HUES48 (cell line): ENCODE data around the gene SLC22A31.

Experiments used
- H3K27ac ChIP-seq: one replicate; pipeline ENCODE4 v1.7.0; 2013; ENCODE audit warnings: low read depth, low read length, inconsistent platforms
- H3K27me3 ChIP-seq: 2 replicates; pipeline ENCODE4 v1.6.1; 2013; ENCODE audit warnings: mild to moderate bottlenecking, low read length; ENCODE audit not compliant: control insufficient read depth, insufficient read depth
- H3K36me3 ChIP-seq: 2 replicates; pipeline ENCODE4 v1.6.1; 2013; ENCODE audit warnings: low read length; ENCODE audit not compliant: control insufficient read depth, insufficient read depth
- H3K4me1 ChIP-seq: 2 replicates; pipeline ENCODE4 v1.6.1; 2013; ENCODE audit warnings: mild to moderate bottlenecking, low read length; ENCODE audit not compliant: control insufficient read depth, insufficient read depth
- H3K4me3 ChIP-seq: 2 replicates; pipeline ENCODE4 v1.5.1; 2013; ENCODE audit warnings: mild to moderate bottlenecking, low read depth, low read length
- H3K9ac ChIP-seq: 2 replicates; pipeline ENCODE4 v1.6.1; 2013; ENCODE audit warnings: mild to moderate bottlenecking, low read depth, low read length, moderate library complexity
- H3K9me3 ChIP-seq: 2 replicates; pipeline ENCODE4 v1.6.1; 2013; ENCODE audit warnings: low read length; ENCODE audit not compliant: control insufficient read depth, insufficient read depth

The SLC22A31 gene

GRCh38 chr16:89184677-89184932 lies 15.7 kb downstream of the SLC22A31 start:
- Histone ChIP-seq H3K27ac (no peak overlapping the region), H3K27me3 (no peaks in the 10 kb centered on the region), H3K4me1 (no peaks in the 10 kb centered on the region), H3K36me3 (no peaks in the 10 kb centered on the region), H3K9ac (no peak overlapping the region), H3K4me3 (no peak overlapping the region), H3K9me3 (no peaks in the 10 kb centered on the region)

GRCh38 chr16:89183975-89184676 lies 16.2 kb downstream of the SLC22A31 start:
- H3K36me3 ChIP-seq, result no peaks in the 10 kb centered on the region
- no peaks in the 10 kb centered on the region for H3K27me3 ChIP-seq
- H3K4me1 ChIP-seq, result no peaks in the 10 kb centered on the region
- no peak overlapping the region for H3K27ac ChIP-seq
- H3K9ac ChIP-seq, result no peak overlapping the region
- no peaks in the 10 kb centered on the region for H3K9me3 ChIP-seq
- no peak overlapping the region for H3K4me3 ChIP-seq

GRCh38 chr16:89183463-89183862 lies 16.9 kb downstream of the SLC22A31 start:
- no peaks in the 10 kb centered on the region for H3K9me3 ChIP-seq
- no peak overlapping the region for H3K27ac ChIP-seq
- no peaks in the 10 kb centered on the region for H3K4me1 ChIP-seq
- H3K27me3 ChIP-seq, result no peaks in the 10 kb centered on the region
- no peak overlapping the region for H3K9ac ChIP-seq
- H3K36me3 ChIP-seq, result no peaks in the 10 kb centered on the region
- H3K4me3 ChIP-seq, result no peak overlapping the region

- Histone ChIP-seq H3K4me3 (no peak overlapping the region), H3K9ac (no peak overlapping the region), H3K36me3 (no peaks in the 10 kb centered on the region), H3K27ac (no peak overlapping the region), H3K9me3 (no peaks in the 10 kb centered on the region), H3K4me1 (no peaks in the 10 kb centered on the region), H3K27me3 (no peaks in the 10 kb centered on the region)
These were observed 20.6 kb downstream of the SLC22A31 start for GRCh38 chr16:89179656-89180315.

- Histone ChIP-seq H3K4me1 (no peaks in the 10 kb centered on the region), H3K27ac (no peak overlapping the region), H3K9ac (no peak overlapping the region), H3K36me3 (no peaks in the 10 kb centered on the region), H3K4me3 (no peak overlapping the region), H3K9me3 (no peaks in the 10 kb centered on the region), H3K27me3 (no peaks in the 10 kb centered on the region)
These were observed 21.2 kb downstream of the SLC22A31 start for GRCh38 chr16:89179148-89179484.

GRCh38 chr16:89178453-89179147 lies 21.7 kb downstream of the SLC22A31 start:
- H3K9ac ChIP-seq, result no peak overlapping the region
- H3K27me3 ChIP-seq, result no peaks in the 10 kb centered on the region
- no peak overlapping the region for H3K4me3 ChIP-seq
- H3K9me3 ChIP-seq, result no peaks in the 10 kb centered on the region
- H3K27ac ChIP-seq, result no peak overlapping the region
- H3K36me3 ChIP-seq, result no peaks in the 10 kb centered on the region
- H3K4me1 ChIP-seq, result peaks cover 3% of the 10 kb centered on the region

- H3K36me3 ChIP-seq, result no peaks in the 10 kb centered on the region
- no peak overlapping the region for H3K9ac ChIP-seq
- peaks cover 12% of the 10 kb centered on the region for H3K4me1 ChIP-seq
- H3K9me3 ChIP-seq, result no peaks in the 10 kb centered on the region
- H3K27ac ChIP-seq, result no peak overlapping the region
- H3K27me3 ChIP-seq, result peaks cover 5% of the 10 kb centered on the region
- H3K4me3 ChIP-seq, result no peak overlapping the region
These were observed 22.8 kb downstream of the SLC22A31 start for GRCh38 chr16:89177501-89177900.

GRCh38 chr16:89176717-89177116 lies 23.6 kb downstream of the SLC22A31 start:
- Histone ChIP-seq H3K36me3 (no peaks in the 10 kb centered on the region), H3K9me3 (no peaks in the 10 kb centered on the region), H3K9ac (no peak overlapping the region), H3K4me3 (no peak overlapping the region), H3K27me3 (peaks cover 11% of the 10 kb centered on the region), H3K27ac (no peak overlapping the region), H3K4me1 (peaks cover 12% of the 10 kb centered on the region)

- no peaks in the 10 kb centered on the region for H3K36me3 ChIP-seq
- no peak overlapping the region for H3K27ac ChIP-seq
- peaks cover 12% of the 10 kb centered on the region for H3K27me3 ChIP-seq
- no peak overlapping the region for H3K4me3 ChIP-seq
- H3K4me1 ChIP-seq, result peaks cover 12% of the 10 kb centered on the region
- no peak overlapping the region for H3K9ac ChIP-seq
- H3K9me3 ChIP-seq, result no peaks in the 10 kb centered on the region
These were observed 24.1 kb downstream of the SLC22A31 start for GRCh38 chr16:89176147-89176690.

- no peak overlapping the region for H3K27ac ChIP-seq
- H3K27me3 ChIP-seq, result peaks cover 12% of the 10 kb centered on the region
- no peak overlapping the region for H3K4me3 ChIP-seq
- H3K36me3 ChIP-seq, result no peaks in the 10 kb centered on the region
- H3K9me3 ChIP-seq, result no peaks in the 10 kb centered on the region
- H3K4me1 ChIP-seq, result peaks cover 16% of the 10 kb centered on the region
- H3K9ac ChIP-seq, result no peak overlapping the region
These were observed 24.8 kb downstream of the SLC22A31 start for GRCh38 chr16:89175280-89176146.
